Hepatocyte (in vitro differentiated cells): ENCODE measurements around the gene CHST6.

Experiments used
- CTCF ChIP-seq: fragments of 200-600 bp; sonication (generic); IDR thresholded peaks from 2 replicates; pipeline ENCODE4 v1.5.1; 2016; ENCODE audit warnings: antibody characterized with exemption, mild to moderate bottlenecking; ENCODE audit not compliant: poor library complexity
- EZH2phosphoT487 ChIP-seq: fragments of 200-600 bp; sonication (generic); IDR thresholded peaks from one replicate; pipeline ENCODE4 v1.6.1; 2018; ENCODE audit warnings: antibody characterized with exemption, mild to moderate bottlenecking, low read depth, moderate library complexity; ENCODE audit not compliant: unreplicated experiment, severe bottlenecking

GRCh38 chr16:75471723-75472633 is 23.3 kb downstream of the CHST6 start:
- TF ChIP-seq CTCF, result peak; percentile 76
- TF ChIP-seq EZH2phosphoT487, result no peak
